Activated CD4-positive, alpha-beta T cell treated with anti-CD3 and anti-CD28 coated beads, Interleukin-2, Interleukin-4, amounts not matched to agents 100 ng/mL and 50 ng/mL, durations not matched to agents 16 hours and 8 hours (primary cell): ENCODE results near the gene OASL.
"Not testable (repeated sequence)": the region's sequence is repeated elsewhere in the genome, so short reads cannot be mapped to it uniquely, and the experiment has no call there.

Source experiments
- DNase-seq: peaks from one replicate; pipeline ENCODE4 v3.0.0-alpha.2; 2020; ENCODE audit warnings: low spot score

Gene OASL

GRCh38 chr12:121059031-121059898, 20.2 kb upstream of the OASL start:
- no peak for DNase-seq

DNA sequence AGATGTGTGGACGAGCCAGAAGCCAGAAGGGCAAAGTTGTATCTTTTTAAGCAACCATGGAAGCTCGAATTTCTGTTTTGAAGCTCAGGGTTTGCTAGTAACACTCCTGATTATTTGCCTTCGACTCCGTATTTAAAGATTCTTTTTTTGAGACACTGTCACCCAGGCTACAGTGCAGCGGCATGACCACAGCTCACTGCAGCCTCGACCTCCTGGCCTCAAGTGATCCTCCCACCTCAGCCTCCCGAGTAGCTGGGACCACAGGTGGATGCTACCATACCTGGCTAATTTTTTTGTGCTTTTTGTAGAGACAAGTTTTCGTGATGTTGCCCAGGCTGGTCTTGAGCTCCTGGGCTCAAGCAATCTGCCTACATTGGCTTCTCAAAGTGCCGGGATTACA, 18.7 kb upstream of the OASL start:
- no peak for DNase-seq

DNA sequence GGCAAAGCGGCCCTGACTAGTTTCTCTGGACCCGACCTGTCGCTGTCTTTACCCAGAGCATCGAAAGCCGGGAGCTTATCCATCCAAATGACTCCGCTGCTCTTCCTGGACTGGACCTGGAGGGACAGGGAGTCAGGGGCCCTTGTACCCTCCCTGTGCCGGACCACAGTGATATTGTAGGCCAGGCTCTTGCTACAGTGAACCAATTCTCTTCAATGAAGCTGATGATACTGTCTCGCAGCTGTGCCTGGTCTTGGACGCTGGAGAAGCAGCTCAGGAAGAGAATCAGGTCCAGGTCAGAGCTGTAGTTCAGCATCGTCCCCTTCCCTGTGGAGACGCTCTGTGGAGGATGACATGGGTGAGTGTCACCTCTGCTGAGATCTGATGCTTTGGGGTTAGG, 14.7 kb upstream of the OASL start:
- no peak for DNase-seq

DNA sequence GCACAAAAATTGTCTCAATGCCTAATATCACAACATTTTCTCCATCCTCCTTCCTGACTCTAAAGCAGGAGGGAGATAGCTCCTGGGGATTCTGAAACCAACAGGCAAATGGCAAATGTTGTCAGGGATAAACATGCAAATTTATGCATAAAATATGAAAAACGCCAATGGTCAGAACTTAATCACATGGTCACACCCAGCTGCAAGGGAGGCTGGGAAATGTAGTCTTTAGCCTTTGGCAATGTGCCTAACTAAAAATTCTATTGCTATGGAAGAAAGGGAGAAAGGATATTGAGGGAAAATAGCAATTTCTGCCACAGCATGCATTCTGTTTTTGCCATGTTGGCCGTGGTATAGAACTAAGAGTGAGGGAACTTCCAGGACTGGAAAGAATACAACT, 11.7 kb upstream of the OASL start:
- DNase-seq = no peak

DNA sequence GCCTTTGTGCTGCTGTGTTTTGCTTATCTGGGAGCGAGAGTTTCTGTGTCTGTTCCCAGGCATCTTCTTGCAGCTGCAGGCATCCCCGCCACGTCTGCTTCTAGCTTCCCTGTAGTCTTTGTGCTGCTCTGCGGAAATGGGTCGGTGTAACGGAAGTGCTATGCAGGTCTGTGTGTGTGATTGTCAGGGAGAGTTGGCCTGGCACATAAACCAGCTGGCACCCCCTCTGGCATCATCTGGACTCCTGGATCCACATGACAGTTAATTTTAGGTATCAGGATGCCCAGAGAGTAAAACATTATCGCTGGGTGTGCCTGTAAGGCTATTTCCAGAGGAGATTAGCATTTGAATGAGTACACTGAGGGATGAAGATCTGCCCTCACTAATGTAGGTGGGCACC, 9.4 kb upstream of the OASL start:
- DNase-seq = no peak

GRCh38 chr12:121047400-121047799, 8.4 kb upstream of the OASL start:
- not testable (repeated sequence) for DNase-seq

GRCh38 chr12:121043067-121043466, 4.0 kb upstream of the OASL start:
- no peak for DNase-seq

GRCh38 chr12:121036810-121037326, 2.2 kb downstream of the OASL start:
- DNase-seq = peak; percentile 88

DNA sequence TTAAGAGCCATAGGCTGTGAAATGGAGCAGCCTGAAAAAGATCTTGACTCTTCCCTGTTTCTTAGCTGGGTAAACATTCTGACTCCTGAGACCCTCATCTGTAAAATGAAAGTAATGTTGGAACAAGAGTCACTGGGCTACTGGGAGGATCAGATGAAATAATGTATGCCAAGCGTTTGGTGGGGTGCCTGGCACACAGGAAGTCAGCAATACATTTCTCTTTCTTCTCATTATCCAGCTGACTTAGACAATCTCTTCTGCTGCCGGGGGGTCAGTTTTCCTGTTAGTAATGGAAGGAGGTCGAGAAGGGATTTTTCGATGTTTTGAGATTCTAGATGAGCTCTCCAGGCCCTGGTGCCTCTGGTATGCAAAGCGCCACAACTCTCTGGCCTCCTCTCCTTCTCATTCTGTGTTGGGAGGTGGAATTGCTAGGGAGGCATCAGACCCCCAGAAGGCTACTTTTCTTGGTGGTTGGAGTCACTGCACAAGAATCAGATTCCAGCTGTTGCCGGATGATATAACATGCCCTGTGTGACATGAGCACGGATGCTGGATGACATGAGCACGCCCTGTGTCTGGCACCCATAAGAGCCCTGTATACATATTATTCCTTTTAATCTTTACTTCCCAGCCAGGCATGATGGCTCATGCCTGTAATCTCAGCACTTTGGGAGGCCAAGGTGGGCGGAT, 4.3 kb downstream of the OASL start:
- no peak for DNase-seq

DNA sequence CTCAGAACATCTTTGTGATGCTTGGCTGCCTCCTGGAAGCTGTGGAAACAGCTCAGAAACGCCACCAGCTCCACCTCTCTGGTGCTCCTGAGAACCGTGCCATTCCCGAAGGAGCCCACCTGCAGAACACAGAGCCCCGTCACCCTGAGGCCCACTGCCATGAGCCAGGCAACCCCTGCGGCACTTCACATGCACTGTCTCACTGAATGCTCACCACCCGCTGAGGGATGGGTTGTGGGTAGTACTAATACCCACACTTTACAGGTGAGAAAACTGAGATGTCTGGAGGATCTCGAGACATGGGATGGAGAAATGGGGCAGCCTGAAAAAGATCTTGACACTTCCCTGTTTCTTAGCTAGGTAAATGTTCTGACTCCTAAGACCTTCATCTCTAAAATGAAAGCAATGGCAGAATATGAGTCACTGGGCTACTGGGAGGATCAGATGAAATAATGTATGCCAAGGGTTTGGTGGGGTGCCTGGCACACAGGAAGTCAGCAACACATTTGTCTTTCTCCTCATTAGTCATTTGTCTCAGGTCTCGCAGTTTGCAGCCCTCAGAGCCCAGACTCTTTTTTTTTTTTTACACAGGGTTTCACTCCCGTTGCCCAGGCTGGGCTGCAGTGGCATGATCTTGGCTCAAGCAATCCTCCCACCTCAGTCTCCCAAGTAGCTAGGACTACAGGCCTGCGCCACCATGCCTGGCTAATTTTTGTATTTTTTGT, 5.3 kb downstream of the OASL start:
- DNase-seq = peak; percentile 92

- no peak for DNase-seq
Observed at GRCh38 chr12:121030576-121031212, 8.4 kb downstream of the OASL start.

DNA sequence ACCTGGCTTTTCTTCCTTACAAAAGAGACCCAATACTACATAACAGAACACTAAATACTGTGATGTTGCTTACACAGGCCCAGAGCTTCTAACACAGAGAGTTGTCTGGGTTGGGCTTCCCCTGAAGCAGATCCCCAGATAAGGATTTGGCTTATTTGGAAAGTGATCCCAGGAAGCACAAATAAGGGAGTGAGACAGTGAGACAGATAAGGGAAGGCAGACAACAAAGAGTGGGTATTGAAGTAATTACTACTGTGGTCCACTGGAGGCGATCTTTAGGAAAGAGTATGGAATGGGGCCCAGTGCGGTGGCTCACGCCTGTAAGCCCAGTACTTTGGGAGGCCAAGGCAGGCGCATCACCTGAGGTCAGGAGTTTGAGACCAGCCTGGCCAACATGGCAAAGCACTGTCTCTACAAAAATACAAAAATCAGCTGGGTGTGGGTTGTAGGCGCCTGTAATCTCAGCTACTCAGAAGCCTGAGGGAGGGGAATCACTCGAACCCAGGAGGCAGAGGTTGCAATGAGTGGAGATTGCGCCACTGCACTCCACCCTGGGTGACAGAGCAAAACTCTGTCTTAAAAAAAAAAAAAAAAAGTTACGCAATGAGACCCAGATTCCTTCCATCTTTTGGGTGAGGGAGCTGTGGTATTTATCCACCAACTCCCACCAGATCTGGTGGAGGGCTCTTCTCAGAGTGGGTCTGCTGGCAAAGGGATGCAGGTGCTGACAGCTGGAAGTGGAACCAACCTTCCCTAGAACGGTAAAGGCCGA, 12.6 kb downstream of the OASL start:
- DNase-seq = no peak

DNA sequence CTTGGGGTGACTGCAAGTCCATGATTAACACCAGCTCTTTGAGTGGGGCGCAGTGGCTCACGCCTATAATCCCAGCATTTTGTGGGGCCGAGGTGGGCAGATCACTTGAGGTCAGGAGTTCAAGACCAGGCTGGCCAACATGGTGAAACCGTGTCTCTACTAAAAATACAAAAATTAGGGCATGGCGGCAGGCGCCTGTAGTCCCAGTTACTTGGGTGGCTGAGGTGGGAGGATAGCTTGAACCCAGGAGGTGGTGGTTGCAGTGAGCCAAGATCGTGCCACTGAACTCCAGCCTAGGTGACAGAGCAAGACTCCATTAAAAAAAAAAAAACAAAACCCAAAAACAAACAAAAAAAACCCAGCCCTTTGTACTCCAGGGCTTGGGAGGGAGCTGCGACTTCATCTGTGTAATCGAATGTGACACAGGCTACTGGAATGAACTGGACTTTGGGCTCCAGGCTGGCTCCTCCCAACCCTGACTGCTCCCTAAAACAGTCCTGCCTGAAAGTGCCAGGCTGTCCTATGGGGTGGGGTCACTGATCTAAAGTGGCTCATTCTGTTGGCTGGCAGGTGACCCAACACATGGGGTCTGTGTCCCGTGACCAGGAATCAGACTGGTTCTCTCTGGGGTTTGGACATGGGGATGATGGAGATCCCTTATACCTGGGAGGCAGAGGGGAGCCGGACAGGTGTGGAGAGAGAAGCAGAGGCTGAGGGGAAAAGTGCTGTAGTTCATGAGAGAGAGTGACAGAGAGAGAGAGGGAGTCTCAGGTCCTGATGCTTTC, 13.4 kb downstream of the OASL start:
- no peak for DNase-seq

GRCh38 chr12:121023799-121024198, 15.2 kb downstream of the OASL start:
- no peak for DNase-seq

DNA sequence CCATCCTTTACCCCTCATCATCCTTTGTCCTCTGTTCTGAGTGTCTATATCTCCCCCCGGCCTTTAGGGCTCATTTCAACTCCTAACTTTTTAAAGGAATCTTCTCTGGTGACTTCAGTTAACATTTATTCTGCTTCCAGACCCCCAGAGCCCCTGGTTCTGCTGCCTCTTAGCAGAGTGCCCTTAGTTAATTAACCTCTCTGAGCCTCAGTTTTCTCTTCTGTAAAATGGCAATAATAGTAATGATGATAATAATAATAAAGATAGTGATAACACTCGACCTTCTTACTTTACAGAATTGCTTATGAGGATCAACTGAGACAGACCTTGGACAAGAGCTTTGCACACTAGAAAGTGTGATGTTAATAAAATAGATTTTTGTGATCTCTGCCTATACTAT, 16.3 kb downstream of the OASL start:
- DNase-seq = no peak

DNA sequence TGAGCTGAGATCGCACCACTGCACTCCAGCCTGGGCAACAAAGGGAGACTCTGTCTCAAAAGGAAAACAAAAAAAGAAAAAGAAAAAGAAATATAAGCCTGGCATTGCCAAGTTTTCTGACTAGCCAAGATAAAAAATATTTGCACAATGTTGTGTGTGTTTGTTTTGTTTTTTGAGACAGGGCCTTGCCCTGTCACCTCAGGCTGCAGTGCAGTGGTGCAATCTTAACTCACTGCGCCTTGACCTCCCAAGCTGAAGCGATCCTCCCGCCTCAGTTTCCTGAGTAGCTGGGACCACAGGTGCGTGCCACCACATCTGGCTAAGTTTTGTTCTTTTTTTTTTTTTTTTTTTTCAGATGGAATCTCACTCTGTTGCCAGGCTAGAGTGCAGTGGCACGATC, 17.3 kb downstream of the OASL start:
- no peak for DNase-seq

GRCh38 chr12:121018860-121019617, 20.0 kb downstream of the OASL start:
- no peak for DNase-seq

DNA sequence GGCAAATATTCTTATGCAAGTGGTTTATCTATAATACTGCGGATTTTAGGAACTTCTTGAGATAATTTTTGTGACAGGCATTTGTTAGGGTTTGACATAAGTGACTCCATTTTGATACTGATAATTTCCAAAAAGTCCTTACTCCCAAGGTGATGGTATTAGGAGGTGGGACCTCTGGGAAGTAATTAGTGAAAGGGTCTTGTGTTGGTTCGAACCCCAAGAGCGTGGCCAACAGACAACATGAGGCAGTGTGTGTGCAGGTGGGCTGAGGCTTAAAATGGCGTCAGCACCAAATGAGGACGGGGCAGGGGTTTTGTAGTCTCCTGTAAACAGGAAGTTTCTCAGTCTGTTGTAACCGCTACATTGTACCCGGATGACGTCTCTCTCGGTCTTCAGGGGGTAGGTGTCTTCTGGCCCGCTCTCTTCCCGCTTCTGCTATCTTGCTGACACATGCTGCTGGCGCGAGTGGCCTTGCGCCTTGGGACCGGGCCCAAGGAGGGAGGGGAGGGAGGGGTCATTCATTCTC, 21.0 kb downstream of the OASL start:
- DNase-seq = no peak
